B cell (primary cell): ENCODE data around the gene SLC25A29. TPM values are rescaled to one million over a fixed set of nuclear protein-coding genes. Genes with fewer than 3 reads are reported as not detected.

Experiments
- ATAC-seq: fragments of 200-7000 bp; cut with Tn5 transposase; one replicate; pipeline ENCODE4 v1.10.0; 2021; ENCODE audit warnings: low read depth, mild to moderate bottlenecking, moderate number of reproducible peaks, moderate library complexity
- CTCF ChIA-PET: fragments of 350-600 bp; sonication (Branson Sonifier 250); formaldehyde crosslinking; loops from one replicate; lab custom pipeline; 2021; ENCODE audit warnings: antibody characterized with exemption, inconsistent platforms; lab: Charles Lee
- POLR2A ChIA-PET: fragments of 350-600 bp; sonication (Branson Sonifier 250); formaldehyde crosslinking; loops from one replicate; lab custom pipeline; 2021; ENCODE audit warnings: antibody characterized with exemption; lab: Charles Lee
- DNase-seq: peaks from one replicate; pipeline ENCODE4 v3.0.0; 2013
- H2AFZ ChIP-seq: 2 replicates; pipeline ENCODE4 v1.6.1; 2012; ENCODE audit warnings: mild to moderate bottlenecking, low read depth, low read length; ENCODE audit not compliant: insufficient read depth, poor library complexity, severe bottlenecking
- H3K27ac ChIP-seq, 2 donors: 1 replicate in 1 of 2; 2 replicates in 1 of 2; pipeline ENCODE4 v1.5.1; 2012 to 2013; ENCODE audit warnings: low read length in 2 of 2, mild to moderate bottlenecking in 2 of 2, moderate library complexity in 1 of 2
- H3K27me3 ChIP-seq, 4 experiments: fragments of 200-600 bp in 1 of 4; sonication (generic) in 1 of 4; replicated peaks in 1 of 4; 1 replicate in 2 of 4; 2 replicates in 2 of 4; pipeline versions ENCODE4 v1.6.1 to v1.7.0; 2013 to 2016; ENCODE audit warnings: low read length in 3 of 4, mild to moderate bottlenecking in 2 of 4, mixed read lengths in 1 of 4, moderate library complexity in 1 of 4; ENCODE audit not compliant: insufficient read depth in 4 of 4, control insufficient read depth in 3 of 4; ENCODE audit errors: control extremely low read depth in 1 of 4
- H3K36me3 ChIP-seq, 2 experiments: replicated peaks in 1 of 2; 1 replicate in 1 of 2; 2 replicates in 1 of 2; pipeline versions ENCODE4 v1.6.1 to v1.7.1; 2013; ENCODE audit warnings: low read length in 1 of 2; ENCODE audit not compliant: insufficient read depth in 2 of 2, control insufficient read depth in 1 of 2; ENCODE audit errors: control extremely low read depth in 1 of 2, extremely low read depth in 1 of 2
- H3K4me1 ChIP-seq, 2 donors: fragments of 200-600 bp in 1 of 2; sonication (generic) in 1 of 2; 1 replicate in 1 of 2; 2 replicates in 1 of 2; pipeline versions ENCODE4 v1.5.1 to v1.6.1; 2013 to 2017; ENCODE audit warnings: low read length in 2 of 2; ENCODE audit not compliant: control insufficient read depth in 2 of 2, insufficient read depth in 2 of 2
- H3K4me2 ChIP-seq: replicated peaks from 2 replicates; pipeline ENCODE3; 2012; ENCODE audit warnings: mild to moderate bottlenecking, low read depth, low read length; ENCODE audit not compliant: poor library complexity, severe bottlenecking
- H3K4me3 ChIP-seq, 5 experiments: fragments of 200-600 bp in 1 of 5; sonication (generic) in 1 of 5; 1 replicate in 3 of 5; 2 replicates in 2 of 5; pipeline versions ENCODE4 v1.5.1 to v1.7.0; 2011 to 2016; ENCODE audit warnings: low read length in 4 of 5, mild to moderate bottlenecking in 4 of 5, low read depth in 2 of 5, control low read depth in 1 of 5, moderate library complexity in 1 of 5; ENCODE audit not compliant: insufficient read depth in 1 of 5; ENCODE audit errors: control extremely low read depth in 1 of 5, extremely low read depth in 1 of 5
- H3K79me2 ChIP-seq: fragments of 200-600 bp; sonication (generic); one replicate; pipeline ENCODE4 v1.6.0; 2016; ENCODE audit warnings: low read length; ENCODE audit not compliant: control insufficient read depth, insufficient read depth
- H3K9ac ChIP-seq: fragments of 200-600 bp; sonication (generic); 2 replicates; pipeline ENCODE4 v1.6.1; 2017; ENCODE audit warnings: mild to moderate bottlenecking, low read length, moderate library complexity
- H3K9me3 ChIP-seq, 3 donors: one replicate each; pipeline versions ENCODE4 v1.6.1 to v1.7.1; 2013; ENCODE audit warnings: low read length in 2 of 3; ENCODE audit not compliant: control insufficient read depth in 2 of 3, insufficient read depth in 1 of 3; ENCODE audit errors: control extremely low read depth in 1 of 3
- H4K20me1 ChIP-seq: 2 replicates; pipeline ENCODE4 v1.6.0; 2012; ENCODE audit warnings: mild to moderate bottlenecking, low read length; ENCODE audit not compliant: insufficient read depth, control insufficient read depth, poor library complexity, severe bottlenecking
- H3K27ac Mint-ChIP-seq: one replicate; pipeline ENCODE4 v1.8.0; 2021; ENCODE audit warnings: mixed read lengths
- H3K27me3 Mint-ChIP-seq: one replicate; pipeline ENCODE4 v1.8.0; 2021; ENCODE audit warnings: mixed read lengths
- H3K4me1 Mint-ChIP-seq: one replicate; pipeline ENCODE4 v1.8.0; 2021; ENCODE audit warnings: mixed read lengths
- H3K4me3 Mint-ChIP-seq: one replicate; pipeline ENCODE4 v1.8.0; 2021; ENCODE audit warnings: mixed read lengths
- H3K9me3 Mint-ChIP-seq: one replicate; pipeline ENCODE4 v1.8.0; 2022; ENCODE audit warnings: mixed read lengths; ENCODE audit not compliant: insufficient read depth
- EZH2 ChIP-seq: IDR thresholded peaks from 2 replicates; pipeline ENCODE4 v1.6.1; 2012; ENCODE audit warnings: borderline replicate concordance, low read depth, mild to moderate bottlenecking, moderate library complexity, low read length; ENCODE audit not compliant: insufficient read depth, poor library complexity, severe bottlenecking
- WGBS: methylation state at CpG from one replicate; pipeline ENCODE4 v1.1.5; 2013; ENCODE audit warnings: missing lambda C conversion rate; ENCODE audit not compliant: insufficient coverage; 5-methylcytosine and 5-hydroxymethylcytosine counted together
- intact Hi-C: fragments of 100-400 bp; cut with micrococcal nuclease; formaldehyde crosslinking; loops from one replicate; pipeline ENCODE4 v1.10.0; 2022
- polyA plus RNA-seq: library from polyadenylated mRNA; depleted of rRNA; stranded (reverse); fragments of >200 nt; gene quantifications from 2 replicates; pipeline ENCODE4 v1.2.3, GENCODE V29; 2012
- total RNA-seq, 2 donors: library from RNA; stranded (reverse); fragments of 120-200 nt in 1 of 2; gene quantifications; 1 replicate in 1 of 2; 2 replicates in 1 of 2; pipeline versions ENCODE4 v1.2.3 to v1.2.4, GENCODE V29; 2013 to 2022
- TF ChIP-seq, protein P1 (sequence below): fragments of 200-600 bp; IDR thresholded peaks from one replicate; pipeline ENCODE4 v1.8.0; 2022; ENCODE audit warnings: antibody characterized with exemption, mild to moderate bottlenecking

The SLC25A29 gene
- total and polyA plus RNA-seq, 2 donors (not counting 1 experiment from before 2014, with no cell fraction given): 15.1 to 99.9 TPM

- H3K4me1 Mint-ChIP-seq: peaks cover 4% of the 10 kb centered on the region
- Histone ChIP-seq H3K27me3 (no peaks in the 10 kb centered on the region), H3K27ac (no peak overlapping the region), H3K4me3 (no peak overlapping the region), H3K9ac (no peak overlapping the region), H4K20me1 (no peaks in the 10 kb centered on the region), H3K79me2 (no peaks in the 10 kb centered on the region), H3K36me3 (peaks cover 25 to 41% of the 10 kb centered on the region in 2 experiments), H3K9me3 (no peaks in the 10 kb centered on the region), H3K4me2 (no peak overlapping the region), H2AFZ (no peak overlapping the region), H3K4me1 (peaks cover 0 to 4% of the 10 kb centered on the region in 2 donors)
- no peak for TF ChIP-seq EZH2
- TF ChIP-seq, protein P1, sequence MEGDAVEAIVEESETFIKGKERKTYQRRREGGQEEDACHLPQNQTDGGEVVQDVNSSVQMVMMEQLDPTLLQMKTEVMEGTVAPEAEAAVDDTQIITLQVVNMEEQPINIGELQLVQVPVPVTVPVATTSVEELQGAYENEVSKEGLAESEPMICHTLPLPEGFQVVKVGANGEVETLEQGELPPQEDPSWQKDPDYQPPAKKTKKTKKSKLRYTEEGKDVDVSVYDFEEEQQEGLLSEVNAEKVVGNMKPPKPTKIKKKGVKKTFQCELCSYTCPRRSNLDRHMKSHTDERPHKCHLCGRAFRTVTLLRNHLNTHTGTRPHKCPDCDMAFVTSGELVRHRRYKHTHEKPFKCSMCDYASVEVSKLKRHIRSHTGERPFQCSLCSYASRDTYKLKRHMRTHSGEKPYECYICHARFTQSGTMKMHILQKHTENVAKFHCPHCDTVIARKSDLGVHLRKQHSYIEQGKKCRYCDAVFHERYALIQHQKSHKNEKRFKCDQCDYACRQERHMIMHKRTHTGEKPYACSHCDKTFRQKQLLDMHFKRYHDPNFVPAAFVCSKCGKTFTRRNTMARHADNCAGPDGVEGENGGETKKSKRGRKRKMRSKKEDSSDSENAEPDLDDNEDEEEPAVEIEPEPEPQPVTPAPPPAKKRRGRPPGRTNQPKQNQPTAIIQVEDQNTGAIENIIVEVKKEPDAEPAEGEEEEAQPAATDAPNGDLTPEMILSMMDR: no peak
- no peaks in the 10 kb centered on the region for H3K27me3 Mint-ChIP-seq
- CTCF ChIA-PET: interaction anchor here (1.1 kb wide), 1 partner anchor 14 kb away, joined by 3 read pairs; no protein-coding TSS in a partner anchor
- no peak for ATAC-seq
- intact Hi-C loops: no loop called here
- 96% methylated on average over 5 of the region's 5 CpGs for WGBS
- POLR2A ChIA-PET: no interaction called here
- DNase-seq: no peak
- H3K4me3 Mint-ChIP-seq: no peak overlapping the region
- no peak overlapping the region for H3K27ac Mint-ChIP-seq
- H3K9me3 Mint-ChIP-seq: no peaks in the 10 kb centered on the region
Measured at GRCh38 chr14:100350986-100351385, 44.7 kb upstream of the SLC25A29 start.

DNA sequence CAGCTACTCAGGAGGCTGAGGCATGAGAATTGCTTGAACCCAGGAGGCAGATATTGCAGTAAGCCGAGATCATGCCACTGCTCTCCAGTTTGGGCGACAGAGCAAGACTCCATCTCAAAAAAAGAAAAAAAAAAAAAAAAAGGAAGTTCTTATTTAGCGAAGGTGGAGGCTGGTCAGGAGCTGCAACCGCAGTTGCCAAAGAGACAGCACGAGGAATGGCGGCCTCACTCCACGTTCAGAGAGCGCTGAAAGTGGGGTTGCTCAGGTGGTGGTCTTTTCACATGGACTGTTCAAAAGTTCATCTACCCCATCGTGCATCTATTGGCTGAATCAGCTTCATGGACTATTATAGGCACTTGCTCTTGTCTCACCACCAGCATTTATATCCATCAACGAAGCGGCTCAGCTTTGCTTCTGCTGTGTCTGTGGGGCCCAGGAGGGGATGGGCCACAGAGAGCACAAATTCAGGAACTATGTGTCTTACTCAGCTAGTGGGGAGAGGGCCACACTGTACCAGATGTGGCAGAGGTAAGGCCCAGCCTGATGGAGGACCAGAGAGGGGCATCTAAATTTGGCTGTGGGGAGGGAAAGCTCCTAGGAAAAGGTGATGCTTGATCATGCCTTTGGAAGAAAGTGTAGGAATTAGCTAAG lies 44.2 kb upstream of the SLC25A29 start:
- no peaks in the 10 kb centered on the region for H3K79me2 ChIP-seq
- H3K27ac Mint-ChIP-seq: no peak overlapping the region
- H4K20me1 ChIP-seq: no peaks in the 10 kb centered on the region
- no peak overlapping the region for H3K4me3 Mint-ChIP-seq
- H3K4me1 Mint-ChIP-seq: peaks cover 4% of the 10 kb centered on the region
- TF ChIP-seq, protein P1: no peak
- no peak for TF ChIP-seq EZH2
- 77% methylated on average over 5 of the region's 11 CpGs for WGBS
- peaks cover 0 to 4% of the 10 kb centered on the region in 2 donors for H3K4me1 ChIP-seq
- DNase-seq (no peak), ATAC-seq (no peak)
- no peak overlapping the region for H3K4me3 ChIP-seq
- no peaks in the 10 kb centered on the region for H3K9me3 ChIP-seq
- no peaks in the 10 kb centered on the region for H3K9me3 Mint-ChIP-seq
- H3K4me2 ChIP-seq: no peak overlapping the region
- no peak overlapping the region for H2AFZ ChIP-seq
- H3K27me3 Mint-ChIP-seq: no peaks in the 10 kb centered on the region
- H3K27me3 ChIP-seq: no peaks in the 10 kb centered on the region
- intact Hi-C loops: no loop called here
- ChIA-PET POLR2A (interaction anchor here (0.7 kb wide), 1 partner anchor 431 kb away, joined by 4 read pairs; no protein-coding TSS in a partner anchor), CTCF (interaction anchor here (1.1 to 1.3 kb wide), 3 partner anchors 11 to 66 kb away, joined by 3 to 6 read pairs (median 4); no protein-coding TSS in a partner anchor)
- no peak overlapping the region for H3K27ac ChIP-seq
- H3K9ac ChIP-seq: no peak overlapping the region
- peaks cover 24 to 39% of the 10 kb centered on the region in 2 experiments for H3K36me3 ChIP-seq
